Activated gamma-delta T cell (primary cell): ENCODE results near the gene ANTXRL.
"Not testable (repeated sequence)": the region's sequence is repeated elsewhere in the genome, so short reads cannot be mapped to it uniquely, and the experiment has no call there.

ENCODE experiments used
- DNase-seq: peaks from one replicate; lab custom pipeline; 2025; lab: John Stamatoyannopoulos, UW

The ANTXRL gene

DNA sequence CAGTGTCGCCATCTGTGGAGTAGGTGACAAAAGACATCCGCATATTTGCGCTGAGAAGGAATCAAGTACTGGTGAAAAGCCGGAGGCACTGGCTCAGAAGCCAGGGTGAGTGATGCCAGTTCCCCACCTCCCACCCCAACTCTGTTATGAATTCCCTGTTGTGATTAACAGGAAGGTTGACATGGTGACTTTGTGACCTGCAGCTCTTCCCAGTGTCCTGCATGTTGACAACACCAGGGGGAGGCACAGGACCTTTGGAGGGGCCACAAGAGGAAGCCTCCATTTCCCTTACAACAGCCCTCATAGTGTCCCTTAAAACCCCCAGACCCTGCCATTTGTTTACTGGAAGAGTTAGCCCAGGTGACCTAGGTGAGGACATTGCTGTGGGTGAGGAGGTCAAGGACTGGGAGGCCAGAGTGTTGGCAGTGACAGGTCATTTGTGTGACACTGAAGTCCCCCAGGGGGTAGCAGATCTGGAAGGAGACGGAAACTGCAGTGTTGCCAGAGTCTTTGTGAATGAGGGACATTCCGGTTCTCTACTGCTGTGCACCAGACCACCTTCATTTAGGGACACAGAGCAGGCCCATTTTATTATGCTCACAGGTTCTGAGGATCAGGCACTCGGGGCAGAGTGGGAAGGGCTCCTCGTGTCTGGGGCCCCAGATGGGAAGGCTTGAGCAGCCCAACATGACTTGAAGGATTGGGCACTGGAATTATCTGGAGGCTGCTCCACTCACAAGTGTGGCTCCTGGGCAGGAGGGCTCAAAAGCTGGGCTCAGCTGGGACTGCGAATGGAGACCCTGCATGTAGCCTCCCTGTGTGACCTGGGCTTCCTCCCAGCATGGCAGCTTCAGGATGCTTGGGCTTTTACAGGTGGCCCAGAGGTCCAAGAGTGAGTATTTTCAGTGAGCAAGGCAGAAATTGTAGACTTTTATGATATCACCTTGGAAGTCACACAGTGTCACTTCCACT, 13.0 kb upstream of the ANTXRL start:
- no peak for DNase-seq

DNA sequence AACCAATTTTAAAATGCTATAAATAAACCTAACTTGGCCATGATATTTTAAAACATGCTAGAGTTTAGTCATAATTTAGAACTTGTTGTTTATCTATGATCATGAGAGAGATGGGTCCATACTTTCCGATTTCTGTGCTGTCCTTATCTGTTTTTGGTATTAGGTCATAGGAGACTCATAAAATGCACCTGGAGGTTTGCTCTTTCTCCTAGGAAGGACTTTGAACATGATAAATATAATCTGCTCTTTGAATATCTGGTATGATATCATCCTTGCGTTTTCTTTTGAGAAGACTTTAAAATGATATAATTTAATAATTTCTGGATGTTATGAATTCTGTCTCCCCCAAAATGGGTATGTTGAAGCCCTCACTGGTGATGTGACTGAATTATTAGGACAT, 9.0 kb upstream of the ANTXRL start:
- DNase-seq, result no peak

DNA sequence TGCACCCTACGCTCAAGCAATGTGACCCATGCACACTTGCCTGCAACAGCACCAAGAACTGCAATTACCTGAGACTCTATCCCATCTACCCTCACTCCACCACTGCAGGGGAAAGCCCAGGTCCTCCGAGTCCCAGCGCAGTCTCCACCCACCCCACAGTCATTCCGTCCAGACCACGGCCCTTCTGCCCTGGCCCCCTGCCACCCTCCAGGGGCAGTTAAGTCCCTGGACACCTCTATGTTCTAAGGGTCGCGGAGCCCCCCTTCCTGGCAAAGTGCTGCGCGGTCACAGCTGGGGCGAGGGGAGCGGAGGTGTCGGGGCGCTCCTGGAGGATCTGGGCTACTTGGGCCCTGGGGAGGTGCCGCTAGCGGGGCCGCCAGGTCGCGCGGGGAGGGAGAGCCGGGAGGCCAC, 4.4 kb upstream of the ANTXRL start:
- not testable (repeated sequence) for DNase-seq

DNA sequence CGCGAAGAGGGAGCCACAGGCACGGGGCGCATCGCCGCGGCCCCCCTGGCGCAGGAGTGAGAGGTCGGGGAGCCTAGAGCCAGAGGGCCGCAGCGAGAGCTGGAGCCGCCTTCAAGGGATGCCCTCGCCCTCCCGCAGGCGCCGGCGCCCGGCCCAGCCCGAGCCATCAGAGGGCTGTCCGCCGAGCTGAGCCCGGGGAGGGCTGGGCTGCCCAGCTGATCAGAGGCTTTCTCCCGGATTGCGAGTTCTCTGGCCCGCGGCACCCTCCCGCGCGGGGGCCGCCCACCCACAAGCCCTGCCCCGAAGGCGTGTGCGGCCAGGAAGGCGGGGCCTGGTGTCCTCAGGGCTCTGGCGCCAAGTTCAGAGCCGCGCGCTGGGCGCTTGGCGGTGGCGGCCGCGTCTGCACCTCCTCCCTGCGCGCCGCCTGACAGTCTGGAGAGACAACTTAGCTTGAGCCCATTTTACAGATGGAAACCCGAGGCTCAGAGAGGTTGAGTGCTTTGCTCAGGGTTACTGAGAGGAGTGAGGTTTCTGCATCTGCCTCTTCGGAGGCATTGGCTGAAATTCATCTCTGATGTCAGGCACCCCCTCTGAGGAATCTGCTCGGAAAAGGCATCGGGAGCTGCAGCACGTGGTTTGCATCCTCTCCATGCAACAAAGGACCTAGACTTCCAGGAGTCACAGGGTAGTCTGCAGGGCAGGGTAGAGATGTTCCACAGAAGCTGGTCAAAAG, 3.8 kb upstream of the ANTXRL start:
- peak; percentile 45 for DNase-seq

DNA sequence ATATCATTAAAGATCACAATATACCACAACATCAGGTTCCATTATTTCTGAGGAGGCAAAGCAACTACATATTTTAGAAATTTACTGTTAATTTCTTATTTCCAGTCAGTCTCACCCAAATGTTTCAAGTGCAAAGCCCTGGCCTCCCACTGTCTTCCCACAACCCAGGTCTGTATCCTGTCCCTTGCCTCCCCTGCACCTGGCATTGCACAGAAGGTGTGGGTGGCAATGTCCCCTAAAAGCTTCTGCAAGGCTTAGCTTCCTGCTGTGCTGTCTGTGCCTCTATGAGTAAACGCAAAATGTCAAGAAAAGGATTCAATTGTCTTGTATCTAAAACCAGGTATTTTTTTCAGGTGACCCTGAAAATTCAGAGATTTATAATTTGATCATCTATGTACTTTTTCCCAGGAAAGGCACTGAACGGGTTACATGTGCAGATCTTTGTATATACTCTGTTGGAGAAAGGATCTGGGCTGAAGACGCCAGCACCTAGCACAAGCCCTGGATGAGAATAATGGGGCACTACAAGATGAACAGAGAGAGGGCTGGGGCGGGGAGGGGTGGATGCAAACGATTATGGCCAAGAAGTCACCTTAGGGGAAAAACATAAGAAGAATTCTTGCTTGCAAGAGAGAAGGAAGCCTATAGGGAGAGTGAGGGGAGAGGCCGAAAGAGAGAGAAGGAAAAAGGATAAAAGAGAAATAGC, 3.1 kb upstream of the ANTXRL start:
- DNase-seq, result no peak

DNA sequence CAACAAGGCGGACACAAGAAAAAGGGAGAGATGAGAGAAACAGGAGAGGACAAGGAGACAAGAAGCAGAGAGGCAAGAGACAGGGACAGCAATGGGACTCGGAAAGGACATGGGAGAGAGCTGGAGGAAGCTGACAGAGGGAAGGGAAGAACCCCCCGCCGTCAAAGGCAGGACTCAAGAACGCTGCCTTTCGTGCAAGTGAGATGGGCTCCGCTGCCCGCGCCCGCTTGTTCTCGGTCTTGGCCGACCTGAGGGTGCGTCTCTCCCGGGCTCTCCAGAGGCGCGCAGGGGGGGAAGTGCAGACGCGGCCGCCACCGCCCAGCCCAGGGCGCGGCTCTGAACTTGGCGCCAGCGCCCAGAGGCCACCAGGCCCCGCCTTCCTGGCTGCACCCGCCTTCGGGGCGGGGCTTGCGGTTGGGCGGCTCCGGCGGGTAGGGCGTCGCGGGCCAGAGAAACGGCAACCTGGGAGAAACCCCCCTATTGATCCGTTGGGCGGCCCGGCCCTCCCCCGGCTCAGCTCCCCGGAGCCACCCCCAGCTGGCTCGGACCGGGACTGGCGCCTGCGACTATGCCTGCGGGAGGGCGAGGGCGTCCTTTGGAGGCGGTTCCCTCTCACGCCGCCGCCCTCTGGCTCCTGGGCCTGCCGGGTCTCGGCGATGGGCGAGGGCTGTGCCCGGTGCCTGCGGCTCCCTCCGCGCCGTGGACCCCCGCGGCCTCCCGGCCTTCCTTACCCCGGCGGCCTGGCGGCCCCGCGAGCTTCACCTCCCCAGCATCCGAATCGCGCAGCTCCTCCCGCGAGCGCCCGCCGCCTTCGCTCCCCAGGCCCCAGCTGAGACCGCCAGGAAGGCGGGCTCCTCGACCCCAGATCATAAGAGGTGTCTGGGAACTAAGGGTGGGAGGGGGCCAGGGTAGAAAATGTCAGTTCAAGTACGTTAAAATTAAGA, 2.2 kb upstream of the ANTXRL start:
- DNase-seq, result peak; percentile 58

DNA sequence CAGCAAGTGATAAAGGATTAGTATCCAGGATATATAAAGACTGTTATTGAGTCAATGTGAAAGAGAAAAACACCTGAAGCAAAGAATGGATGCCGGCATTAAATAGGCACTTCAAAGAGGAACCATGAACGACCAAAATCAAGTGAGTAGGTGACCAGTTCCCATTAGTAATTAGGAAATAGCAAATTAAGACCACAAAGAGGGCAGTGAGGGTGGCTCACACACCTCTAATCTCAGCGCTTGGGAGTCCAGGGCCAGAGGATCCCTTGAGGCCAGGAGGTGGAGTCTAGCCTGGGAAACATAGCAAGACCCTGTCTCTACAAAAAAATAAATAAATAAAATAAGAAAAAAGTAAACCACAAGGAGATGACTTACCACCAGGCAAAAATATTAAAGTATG, 1.5 kb upstream of the ANTXRL start:
- DNase-seq, result no peak

DNA sequence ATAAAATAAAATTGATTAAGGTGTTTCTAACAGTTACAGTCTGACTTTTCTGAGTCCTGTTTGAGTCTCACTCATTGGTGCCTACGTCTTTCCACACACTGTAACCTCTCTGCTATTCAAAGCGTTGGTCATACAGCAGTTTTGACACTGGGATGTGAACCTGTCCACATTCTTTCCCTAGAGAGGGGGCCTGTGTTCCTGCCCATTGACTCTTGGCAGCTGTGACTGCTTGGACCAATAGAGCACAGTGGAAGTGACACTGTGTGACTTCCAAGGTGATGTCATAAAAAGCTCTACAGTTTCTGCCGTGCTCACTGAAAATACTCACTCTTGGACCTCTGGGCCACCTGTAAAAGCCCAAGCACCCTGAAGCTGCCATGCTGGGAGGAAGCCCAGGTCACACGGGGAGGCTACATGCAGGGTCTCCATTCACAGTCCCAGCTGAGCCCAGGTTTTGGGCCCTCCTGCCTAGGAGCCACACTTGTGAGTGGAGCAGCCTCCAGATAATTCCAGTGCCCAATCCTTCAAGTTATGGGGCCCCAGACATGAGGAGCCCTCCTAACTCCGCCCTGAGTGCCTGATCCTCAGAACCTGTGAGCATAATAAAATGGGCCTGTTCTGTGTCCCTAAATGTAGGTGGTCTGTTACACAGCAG, 704 bp upstream of the ANTXRL start:
- no peak for DNase-seq

DNA sequence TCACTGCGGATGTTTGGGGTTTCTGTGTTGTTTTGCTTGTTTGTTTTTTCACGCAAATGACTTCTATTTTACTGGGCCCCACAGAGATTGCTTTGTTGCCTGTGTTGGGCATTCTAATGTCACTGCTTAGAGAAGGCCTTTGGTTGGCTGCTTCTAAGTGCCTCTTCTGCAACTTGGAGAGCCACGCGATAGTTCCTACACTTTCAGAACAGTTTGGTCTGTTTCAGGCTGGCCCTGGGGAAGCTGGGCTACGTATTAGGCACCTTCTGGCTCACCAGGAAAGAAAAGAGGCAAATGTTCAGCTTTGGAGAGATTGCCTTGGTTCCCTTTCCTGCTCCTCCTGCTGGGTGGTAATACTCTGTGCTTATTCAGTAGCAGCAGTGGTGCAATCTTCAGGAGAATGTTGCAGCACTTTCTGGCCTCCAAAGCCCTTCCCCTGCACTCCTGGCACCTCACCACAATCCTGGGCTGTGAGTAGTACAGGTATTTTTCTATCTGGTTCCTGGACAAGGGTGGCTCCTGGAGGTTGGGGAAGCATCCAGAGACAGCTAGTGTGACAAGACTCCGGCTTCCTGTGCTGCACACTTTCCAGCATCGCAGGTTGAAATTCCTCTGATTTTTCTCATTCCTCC, 1.2 kb downstream of the ANTXRL start:
- no peak for DNase-seq

DNA sequence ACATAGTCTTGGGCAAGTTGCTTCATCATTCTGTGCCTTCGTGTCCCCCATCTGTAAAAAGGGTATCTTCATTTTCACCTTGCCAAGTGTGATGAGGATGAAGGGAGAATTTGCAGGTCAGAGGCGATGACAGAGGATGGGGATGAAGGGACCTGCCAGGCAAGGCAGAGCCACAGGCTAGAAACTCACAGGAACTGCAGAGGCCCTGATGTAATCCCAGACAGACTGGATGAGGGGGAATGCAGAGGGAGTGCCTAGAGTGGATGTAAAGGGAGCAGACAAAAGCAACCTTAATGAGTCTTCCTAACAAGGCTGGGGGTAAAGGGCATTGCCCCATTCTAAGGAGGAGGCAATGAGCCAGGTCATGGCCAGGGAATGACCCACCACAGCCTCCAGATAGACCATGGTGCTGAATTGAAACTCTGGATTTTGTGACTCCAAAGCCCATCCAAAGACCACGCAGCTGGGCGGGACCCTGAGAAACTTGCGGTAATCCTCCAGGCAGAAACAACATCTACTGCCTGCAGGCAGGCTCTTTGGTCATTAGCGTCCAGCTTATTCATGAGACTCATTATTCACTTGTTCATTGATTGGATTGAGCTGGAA, 1.9 kb downstream of the ANTXRL start:
- DNase-seq, result no peak

DNA sequence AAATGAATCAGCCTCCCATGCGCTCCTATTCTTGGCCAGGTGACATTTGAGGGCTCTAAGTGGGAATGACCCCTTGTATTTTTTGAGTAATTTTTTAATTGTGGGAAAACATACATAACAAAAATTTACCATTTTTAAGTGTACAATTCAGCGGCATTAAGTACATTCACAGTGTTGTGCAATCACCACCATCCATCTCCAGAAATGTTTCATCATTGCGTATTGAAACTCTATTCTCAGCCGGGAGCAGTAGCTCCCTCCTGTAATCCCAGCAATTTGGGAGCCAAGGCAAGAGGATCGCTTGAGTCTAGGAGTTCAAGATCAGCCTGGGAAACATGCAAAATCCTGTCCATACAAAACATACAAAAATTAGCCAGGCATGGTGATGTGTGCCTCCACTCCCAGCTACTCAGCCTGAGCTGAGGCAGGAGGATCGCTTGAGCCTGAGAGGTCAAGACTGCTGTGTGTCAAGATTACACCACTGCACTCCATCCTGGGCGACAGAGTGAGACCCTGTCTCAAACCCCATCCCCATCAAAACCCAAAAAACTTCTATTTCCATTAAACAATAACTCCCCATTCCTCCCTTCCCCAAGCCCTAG, 2.5 kb downstream of the ANTXRL start:
- DNase-seq, result no peak

DNA sequence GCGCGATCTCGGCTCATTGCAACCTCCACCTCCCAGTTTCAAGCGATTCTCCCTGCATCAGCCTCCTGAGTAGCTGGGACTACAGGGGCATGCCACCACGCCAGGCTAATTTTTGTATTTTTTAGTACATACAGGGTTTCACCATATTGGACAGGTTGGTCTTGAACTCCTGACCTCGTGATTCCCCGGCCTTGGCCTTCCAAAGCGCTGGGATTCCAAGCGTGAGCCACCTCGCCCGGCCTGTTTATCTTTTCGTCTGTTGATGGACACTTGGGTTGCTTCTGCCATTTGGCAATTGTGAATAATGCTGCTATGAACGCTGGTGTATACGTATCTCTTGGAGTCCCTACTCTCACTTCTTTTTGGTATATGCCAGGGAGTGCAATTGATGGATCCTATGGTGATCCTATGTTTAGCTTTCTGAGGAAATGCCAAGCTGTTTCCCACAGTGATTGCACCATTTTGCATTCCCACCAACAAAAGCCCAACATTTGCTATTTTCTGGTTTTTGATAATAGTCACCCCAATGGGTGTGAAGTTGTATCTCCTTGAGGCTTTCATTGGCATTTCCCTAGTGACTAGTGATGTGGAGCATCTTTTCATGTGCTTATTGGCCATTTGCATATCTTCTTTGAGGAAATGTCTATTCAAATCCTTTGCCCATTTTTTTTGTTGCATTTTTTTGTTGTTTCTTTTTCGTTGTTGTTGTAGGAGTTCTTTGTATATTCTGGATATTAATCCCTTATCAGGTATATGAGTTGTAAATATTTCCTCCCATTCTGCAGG, 3.5 kb downstream of the ANTXRL start:
- no peak for DNase-seq

DNA sequence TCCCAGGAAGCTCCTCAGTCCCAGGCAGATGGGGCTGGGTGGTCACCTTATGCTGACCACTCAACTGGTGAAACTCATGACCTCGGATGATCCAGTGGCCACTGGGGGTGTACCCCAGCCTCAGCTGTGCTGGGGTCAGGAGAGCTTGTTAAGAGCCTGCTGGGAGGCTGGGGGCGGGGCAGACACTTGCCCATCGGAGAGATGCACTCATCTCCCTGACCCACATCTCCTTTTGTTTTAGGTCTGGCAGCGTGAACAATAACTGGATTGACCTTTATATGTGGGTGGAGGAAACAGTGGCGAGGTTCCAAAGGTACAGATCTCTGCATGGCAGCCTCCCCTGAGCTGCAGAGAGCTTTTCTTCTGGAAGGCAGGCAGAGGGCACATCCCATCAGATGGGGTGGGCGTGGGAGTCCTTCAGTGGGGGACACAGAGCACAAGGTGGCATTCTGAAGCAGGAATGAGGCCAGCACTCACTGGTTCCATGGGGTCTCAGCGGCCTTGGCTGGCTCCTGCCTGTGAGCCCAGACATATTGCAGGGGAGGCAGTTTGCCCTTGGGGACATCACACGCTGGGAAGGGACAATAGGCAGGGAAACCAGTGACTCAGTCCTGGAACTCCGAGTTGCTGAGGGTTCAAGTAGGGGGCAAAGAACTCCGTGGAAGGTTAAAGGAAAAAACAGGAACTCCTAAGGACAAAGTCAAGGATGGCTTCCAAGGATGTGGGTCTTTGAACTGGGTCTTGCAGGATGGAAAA, 5.2 kb downstream of the ANTXRL start:
- DNase-seq, result no peak

DNA sequence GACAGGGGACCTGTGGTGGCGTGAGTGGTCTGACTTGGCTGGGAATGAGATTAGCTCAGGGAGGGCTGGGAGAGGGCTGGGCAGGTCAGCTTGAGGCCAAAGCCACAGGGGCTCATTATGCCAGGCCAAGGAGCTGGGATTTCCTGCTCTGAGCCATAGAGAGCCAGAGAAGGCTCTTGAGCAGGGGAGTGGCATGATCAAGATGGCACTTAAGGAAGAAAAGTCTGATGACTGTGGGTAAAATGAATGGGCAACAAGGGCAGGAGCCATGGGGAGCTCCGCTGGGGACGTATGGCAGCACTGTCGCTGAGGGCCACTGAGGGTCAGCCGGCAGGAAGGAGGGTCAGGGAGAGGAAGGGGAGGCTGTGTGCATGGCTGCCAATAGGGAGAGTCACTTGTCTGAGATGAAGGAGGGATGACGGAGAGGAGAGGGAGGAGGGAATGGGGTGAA, 5.8 kb downstream of the ANTXRL start:
- DNase-seq, result no peak

DNA sequence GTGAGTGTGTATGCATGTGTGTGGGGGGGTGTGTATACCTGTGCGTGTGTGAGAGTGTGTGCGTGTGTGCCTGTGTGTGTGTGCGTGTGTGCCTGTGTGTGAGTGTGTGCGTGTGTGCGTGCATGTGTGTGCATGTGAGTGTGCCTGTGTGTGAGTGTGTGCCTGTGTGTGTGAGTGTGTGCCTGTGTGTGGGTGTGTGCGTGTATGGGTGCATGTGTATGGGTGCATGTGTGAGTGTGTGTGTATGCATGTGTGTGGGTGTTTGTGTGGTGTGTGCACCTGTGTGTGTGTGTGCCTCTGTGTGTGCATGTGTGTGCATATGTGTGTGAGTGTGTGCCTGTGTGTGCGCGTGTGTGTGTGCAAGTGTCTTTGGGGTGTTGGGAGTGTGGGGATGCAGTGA, 6.4 kb downstream of the ANTXRL start:
- DNase-seq, result no peak

DNA sequence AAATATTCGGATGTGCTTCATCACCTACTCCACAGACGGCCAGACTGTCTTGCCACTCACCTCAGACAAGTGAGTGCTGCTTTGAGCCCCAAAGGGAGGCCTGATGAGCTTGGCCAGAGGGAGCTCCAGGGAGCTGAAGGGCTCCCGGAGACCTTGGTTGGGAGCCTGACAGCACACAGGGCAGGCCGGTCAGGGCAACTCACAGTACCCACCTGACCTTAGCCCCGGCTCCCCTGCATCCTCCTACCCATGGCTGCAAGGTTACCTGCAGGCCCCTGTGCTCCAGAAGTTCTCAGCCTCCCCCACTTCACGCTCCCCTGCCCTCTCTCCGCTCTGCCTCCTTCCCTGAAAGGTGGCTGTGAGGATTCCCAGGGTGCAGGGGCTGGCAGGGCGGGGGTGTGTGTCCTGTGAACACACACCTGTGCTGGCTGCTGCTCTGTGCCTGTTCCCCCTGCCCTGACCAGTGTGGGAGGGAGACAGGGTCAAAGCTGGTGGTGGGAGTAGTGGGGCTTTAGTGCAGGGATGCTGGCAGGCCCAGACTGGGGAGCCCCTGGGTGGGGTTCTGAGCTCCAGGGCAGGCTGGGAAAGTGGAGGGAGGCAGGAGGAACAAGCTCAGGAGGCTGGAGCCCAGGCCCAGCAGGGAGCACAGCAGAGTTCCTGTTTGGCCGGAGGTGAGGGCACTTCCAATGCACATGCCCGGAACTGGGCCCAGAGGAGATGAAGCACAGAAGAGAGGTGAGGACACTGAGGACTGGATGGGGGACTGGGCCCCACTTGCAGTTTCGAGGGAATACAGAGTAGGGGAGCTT, 7.2 kb downstream of the ANTXRL start:
- no peak for DNase-seq

DNA sequence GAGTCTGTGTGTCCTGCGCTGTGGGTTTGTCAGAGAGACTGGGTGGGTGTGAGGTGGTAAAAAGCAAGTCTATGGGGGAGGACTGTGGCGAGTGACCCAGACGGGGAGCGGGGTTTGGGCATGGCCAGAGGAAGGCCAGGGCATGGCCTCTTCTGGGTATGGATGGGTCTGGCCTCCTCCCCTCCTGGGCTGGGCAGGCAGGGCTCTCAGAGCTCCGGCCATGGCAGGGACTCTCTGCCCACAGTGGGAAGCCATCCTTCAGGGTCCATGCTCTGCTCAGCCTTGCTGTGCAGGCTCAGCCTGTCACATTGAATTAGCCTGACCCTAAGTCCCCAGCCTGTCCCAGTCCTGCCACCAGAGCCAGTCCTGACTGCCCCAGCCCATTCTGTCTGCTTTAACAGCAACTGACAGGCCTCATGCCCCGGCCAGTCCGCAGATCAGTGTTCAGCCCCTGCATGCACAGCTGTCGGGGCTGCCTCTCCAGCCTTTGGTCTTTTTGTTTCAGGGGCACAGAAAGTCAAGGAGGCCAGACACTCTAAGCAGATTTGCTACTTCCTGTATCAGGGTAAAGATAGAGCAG, 7.9 kb downstream of the ANTXRL start:
- no peak for DNase-seq
